GM21423 (cell line): ENCODE results near the gene GZMB.
A peak's percentile ranks its signal among the peaks of the same experiment; 100 is the strongest.
"Not testable (repeated sequence)": the region's sequence is repeated elsewhere in the genome, so short reads cannot be mapped to it uniquely, and the experiment has no call there.

Source experiments
- ATAC-seq: cut with Tn5 transposase; IDR thresholded peaks from one replicate; pipeline ENCODE4 v1.9.1; 2021; ENCODE audit warnings: mild to moderate bottlenecking, moderate library complexity; ENCODE audit not compliant: unreplicated experiment

GZMB gene

DNA sequence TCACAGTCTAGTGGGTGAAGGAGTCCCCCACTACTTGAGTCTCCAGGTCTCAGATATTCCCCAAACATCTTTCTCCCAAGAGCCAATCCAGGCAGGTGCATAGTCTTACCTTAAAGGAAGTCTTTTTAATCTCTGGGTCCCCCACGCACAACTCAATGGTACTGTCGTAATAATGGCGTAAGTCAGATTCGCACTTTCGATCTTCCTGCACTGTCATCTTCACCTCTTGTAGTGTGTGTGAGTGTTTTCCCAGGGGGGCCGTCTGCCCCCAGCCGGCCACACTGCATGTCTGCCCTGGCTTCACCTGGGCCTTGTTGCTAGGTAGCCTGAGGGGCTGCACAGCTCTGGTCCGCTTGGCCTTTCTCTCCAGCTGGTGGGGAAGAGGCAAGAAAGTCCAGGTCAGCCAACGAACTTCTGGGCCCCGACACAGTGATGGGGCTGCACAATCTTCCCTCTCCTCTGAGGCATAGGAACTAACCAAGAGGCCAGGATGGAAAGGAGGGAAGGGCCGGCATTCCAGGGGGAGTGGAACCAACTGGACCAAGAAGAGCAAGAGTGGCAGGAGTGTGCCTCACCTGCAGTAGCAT lies 2.1 kb downstream of the GZMB start:
- no peak for ATAC-seq

DNA sequence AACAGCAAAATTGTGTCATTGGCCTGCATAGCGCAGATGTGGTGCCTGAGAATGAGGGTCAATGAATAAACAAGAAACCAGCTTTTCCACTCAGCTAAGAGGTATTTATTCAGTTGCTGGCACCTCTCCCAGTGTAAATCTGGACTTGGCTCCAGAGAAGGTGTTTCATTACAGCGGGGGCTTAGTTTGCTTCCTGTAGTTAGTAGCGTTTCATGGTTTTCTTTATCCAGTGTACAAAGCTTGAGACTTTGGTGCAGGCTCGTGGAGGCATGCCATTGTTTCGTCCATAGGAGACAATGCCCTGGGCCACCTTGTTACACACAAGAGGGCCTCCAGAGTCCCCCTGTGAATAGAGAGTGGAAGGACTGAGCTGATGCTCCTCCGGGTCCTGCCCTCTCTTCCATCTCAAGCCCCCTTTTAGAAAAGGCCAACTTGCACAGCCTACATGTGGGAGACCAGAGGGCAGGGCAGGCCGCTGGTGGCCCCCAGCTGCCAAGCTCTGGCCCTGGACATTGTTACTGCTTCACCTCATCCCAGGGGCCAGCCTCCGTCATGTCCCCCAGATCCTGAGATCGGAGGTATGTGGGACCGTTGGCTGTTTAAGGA lies 3.0 kb downstream of the GZMB start:
- ATAC-seq = no peak

DNA sequence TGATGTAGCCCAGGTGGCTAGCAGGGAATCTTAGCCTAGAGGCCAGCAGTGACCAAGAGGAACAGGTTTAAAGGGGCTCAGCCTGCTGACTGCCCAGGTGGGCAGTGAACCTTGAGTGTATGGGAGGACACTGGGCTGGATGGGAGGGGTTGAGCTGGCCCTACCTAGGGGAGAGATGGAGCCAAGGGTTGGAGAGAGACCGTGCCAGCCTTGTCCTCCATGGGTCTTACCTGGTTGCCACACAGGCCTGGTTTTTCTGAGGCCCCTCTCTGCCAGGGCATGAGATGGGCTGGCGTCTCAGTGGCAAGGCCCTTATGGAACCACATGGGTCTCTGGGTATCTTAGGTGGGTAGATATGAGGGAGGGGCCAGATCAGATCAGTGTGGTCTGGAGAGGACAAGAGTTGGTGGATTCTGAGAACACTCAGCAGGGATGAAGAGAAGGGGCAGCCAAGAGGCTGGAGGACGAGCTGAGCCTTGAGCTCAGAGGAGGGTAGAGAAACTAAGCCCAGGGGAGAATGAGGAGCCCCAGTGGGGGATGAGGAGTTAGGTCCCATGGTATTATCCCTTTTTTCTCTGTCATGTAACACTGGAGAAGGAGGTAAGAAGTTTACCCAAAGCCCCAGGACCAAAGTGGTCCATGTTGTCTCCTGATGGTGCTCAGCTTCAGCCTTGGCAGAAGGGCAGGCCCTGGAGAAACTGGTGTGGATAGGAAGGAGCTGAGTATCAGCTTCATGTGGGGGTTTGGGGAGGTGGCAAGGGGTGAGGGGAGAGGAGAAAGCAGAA lies 3.7 kb downstream of the GZMB start:
- no peak for ATAC-seq

DNA sequence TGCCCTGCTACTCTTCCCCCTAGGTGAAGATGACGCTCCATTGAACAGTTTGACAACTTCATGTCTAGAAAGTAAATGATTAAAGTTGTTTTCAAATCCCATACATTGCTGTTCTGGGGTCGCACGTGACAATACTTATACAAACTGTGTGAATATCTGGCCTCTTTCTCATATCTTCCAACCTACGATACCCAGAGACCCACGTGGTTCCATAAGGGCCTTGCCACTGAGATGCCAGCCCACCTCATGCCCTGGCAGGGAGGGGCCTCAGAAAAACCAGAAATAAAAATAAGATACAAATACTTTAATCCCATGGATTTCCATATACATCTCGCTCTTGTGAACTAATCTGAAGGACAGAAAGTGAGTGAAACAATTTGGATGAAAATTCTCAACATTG lies 4.5 kb downstream of the GZMB start:
- no peak for ATAC-seq

DNA sequence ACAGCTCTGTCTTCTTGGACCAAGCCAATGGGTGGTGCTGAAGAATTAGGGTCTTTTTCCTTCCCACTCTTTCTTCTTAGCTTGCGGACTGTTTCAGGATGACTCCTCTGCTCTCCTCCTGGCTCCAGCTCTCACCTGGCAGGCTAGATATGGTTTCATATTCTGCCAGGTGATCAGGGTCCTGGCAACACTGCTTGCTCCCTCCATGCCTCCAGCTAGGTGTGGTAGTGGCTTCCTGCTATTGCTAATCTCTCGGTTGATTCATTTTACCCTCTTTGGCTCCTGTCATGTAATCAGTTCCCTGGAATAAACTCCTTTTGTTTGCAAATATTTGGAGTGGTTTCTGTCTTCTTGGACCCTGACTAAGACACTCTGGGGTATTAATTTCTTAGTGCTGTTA lies 20.2 kb downstream of the GZMB start:
- no peak for ATAC-seq

DNA sequence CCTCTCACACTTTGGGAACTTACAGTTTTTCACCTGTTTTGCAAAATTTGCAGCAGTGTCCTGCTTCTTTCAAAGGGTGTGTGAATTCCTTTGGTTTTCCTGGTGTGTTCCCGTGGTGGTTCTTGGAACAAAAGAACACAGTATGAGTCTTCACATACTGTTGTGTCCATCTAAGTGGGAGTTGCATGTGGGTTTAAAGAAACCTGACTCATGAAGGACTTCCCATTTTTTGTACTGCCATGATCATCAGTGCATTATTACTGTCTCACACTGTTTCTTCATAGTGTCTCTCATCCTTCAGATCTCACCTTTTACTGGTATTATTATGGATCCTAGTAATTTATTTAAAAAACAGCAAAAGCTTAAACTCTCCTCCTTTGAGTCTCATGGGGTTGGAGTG lies 20.7 kb downstream of the GZMB start:
- ATAC-seq = no peak

DNA sequence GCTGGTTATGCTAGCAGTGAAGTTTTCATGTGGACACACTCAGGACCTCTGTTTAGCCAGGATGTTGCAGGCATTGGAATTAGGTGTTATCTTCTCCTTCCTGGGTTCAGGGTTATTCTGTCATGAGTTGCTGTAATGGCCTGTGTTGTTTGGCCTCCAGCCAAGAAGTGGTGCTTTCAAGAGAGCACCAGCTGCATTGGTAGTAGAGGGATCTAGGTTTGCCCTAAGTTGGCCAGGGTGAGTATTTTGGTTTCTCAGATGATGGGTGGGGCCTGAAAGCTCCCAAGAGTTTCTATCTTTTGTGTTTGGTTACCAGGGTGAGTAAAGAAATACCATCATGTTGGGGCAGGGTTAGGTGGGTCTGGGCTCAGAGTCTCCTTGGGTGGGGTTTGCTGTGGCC lies 21.8 kb downstream of the GZMB start:
- ATAC-seq = no peak

DNA sequence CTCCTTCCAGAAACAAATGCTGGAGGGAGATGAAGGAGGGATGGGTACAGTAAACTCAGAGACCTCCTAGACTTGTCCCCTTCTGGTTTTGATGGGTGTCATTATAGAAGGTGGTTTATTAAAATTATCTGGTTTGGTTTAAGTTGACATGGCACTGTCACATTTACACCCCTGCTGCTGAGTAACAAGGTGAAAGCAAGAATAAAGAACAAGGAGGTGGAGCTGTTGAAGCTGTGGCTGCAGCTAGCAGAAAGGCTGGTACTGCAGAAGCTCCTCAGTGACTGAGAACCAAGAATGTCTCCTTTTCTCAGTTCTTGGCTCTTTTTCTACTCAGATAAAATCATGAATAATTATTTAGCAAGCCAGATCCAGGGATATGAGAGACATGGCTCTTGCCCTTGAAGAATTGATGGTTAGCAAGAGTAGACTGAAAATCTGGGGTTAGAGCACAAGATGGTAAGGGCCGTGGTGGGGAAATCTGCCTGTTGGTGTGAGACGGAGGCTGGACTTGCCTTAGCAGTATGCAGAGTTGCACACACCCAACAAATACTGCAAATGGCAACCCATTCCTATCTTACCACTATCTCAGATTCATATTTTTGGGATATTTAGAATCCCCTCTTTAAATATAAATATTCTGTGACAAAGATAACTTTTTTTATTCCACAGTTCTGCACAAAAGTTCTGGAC lies 24.2 kb downstream of the GZMB start, which contains the start of gene GZMH:
Gene GZMH (minus strand): TSS at position 31 of the 690 bp plus-strand sequence. CDS start 72 bp downstream, outside the sequence.
- no peak for ATAC-seq

DNA sequence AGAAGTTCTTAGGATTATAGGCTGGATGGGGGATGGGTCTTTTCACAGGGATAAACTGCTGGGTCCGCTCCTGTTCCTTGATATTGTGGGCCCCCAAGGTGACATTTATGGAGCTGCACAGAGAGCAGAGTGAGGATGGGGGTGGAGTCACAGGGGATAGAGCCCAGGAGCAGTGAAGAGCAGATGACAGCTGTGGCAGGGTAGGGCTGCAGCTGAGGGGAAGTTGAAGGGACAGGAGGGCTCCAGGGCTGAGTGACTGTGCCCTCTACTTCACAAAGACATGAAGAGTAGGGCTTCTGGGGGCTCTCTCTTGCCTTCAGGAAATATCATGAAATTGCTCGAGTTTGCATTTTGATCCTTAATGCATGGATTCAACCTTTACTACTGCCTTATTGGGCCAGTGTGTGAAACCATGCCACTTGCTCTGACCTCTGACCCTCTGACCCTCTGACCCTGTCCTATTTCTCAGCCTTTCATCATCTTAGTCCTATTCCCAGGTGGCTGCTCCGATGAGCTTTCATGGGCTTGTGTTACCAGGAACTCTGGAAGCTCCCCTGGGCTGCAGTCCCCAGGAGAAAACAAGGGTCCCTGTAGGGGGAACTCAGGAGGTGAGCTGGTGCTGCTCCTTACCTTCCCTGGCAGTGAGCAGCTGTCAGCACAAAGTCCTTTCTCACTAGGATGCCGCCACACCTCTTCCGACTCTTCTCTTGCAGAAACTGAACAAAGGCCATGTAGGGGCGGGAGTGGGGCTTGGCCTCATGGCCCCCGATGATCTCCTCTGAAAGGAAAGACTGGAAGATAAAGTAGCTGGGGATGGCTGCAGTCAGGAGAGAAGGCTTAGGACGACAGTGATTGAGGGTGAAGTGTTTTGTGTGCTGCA lies 26.1 kb downstream of the GZMB start:
- ATAC-seq = no peak

DNA sequence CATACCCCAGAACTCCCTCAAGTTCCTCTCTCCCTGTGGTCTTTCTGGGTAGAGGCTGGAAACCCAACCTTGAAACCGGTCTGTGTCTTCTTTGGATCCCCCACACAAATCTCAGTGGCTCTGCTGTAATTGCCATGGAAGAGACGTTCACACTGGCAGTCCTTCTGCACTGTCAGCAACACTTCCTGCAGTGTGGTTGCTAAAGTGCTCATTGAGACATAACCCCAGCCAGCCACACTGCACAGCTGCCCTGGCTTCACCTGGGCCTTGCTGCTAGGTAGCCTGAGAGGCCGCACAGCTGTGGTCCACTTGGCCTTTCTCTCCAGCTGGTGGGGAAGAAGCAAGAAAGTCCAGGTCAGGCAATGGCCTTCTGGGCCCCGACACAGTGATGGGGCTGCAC lies 26.9 kb downstream of the GZMB start:
- no peak for ATAC-seq

DNA sequence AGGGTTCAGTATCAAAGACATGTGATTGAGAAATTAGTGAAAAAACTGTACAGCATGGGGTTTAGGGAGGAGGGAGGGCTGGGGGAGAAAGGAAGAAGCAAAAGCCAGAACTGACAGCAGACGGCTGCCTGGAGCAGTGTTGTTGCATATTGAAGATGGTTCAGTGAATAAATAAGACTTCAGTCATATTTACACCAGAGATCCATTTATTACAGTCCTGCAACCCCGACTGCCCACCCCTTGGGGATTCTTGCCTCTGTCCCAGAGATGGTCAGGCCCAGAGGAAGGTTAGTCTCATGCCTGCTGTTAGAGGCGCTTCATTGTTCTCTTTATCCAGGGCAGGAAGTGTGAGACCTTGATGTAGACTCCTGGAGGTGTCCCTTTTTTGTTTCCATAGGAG lies 27.7 kb downstream of the GZMB start:
- no peak for ATAC-seq

DNA sequence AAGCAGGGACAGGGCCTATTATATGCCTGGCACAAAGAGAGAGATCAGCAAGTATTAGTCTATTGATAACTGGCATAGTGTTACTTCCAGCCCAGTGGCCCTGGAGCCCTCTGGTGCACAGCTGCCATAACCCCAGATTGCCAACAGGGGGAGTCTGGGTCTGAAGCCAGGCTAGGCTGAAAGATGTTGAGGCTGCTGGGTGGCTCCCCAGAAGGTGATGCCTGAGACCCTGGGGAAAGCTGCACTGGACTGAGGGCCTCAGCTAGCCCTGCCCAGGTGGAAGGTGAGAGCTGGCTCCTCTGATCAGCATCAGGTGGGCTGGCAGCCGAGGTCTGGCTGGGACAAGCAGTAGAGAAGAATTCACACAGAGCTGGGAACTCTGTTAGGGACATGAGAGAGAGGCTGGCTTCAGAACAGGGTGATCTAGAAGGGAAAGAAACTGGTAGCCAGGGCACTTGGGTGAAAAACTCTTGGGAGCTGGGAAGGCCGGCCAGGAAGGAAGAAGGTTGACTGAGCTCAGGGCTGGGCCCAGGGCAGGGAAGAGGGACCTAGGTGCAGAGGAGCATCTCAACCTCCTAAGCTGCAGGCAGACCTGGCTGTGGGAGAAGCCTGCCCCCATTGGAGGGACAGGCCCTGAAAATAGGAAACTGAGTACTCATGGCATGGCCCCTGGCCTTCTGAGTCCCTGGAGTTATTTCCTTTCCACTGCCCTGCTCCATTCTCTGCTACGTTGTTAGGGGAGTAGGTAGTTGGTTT lies 28.4 kb downstream of the GZMB start:
- ATAC-seq = peak; percentile 77

DNA sequence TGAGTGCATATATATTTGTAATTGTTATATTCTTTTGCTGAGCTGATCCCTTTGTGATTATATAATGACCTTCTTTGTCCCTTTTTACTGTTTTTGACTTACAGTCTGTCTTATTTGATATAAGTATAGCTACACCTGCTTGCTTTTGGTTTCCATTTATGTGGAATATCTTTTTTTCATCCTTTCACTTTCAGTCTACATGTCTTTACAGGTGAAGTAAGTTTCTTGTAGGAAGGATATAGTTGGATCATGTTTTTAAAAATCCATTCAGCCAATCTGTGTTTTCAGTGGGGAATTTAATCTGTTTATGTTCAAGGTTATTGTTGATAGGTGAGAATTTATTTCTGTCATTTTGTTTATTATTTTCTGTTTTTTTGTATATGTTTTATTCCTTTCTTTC lies 36.6 kb downstream of the GZMB start:
- no peak for ATAC-seq

DNA sequence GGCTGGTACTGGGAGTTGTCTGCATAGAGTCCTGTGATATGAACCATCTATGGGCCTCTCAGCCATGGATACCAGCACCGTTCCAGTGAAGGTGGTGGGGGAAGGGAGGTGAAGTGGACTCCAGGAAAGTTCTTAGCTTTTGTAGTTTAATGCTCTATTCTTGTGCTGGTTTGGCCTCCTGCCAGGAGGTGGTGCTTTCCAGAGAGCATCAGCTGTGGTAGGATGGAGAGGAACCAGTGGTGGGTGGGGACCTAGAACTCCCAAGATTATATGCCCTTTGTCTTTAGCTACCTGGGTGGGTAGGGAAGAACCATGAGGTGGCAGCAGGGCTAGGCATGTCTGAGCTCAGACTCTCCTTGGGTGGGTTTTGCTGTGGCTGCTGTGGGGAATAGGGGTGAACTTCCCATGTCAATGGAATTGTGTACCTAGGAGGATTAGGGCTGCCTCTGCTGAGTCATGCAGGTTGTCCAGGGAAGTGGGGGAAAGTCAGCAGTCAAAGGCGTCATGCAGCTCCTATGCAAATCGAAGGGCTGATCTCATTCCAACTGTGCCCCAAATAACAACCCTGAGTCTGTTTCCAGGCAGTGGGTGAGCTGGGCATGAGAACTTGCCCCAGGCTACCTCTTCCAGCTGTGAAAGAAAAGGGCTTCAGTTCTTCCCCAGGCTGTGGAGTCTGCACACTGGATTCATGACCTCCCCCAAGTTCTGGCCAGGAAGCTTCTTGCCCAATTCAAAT lies 38.7 kb downstream of the GZMB start:
- no peak for ATAC-seq

DNA sequence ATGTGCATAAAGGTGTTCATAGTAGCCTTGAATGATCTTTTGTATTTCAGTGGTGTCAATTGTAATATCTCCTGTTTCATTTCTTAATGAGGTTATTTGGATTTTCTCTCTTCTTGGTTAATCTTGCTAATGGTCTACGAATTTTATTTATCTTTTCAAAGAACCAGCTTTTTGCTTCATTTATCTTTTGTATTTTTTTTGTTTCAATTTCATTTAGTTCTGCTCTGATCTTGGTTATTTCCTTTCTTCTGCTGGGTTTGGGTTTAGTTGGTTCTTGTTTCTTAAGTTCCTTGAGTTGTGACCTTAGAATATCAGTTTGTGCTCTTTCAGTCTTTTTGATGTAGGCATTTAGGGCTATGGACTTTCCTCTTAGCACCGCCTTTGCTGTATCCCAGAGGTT lies 43.0 kb downstream of the GZMB start:
- ATAC-seq = not testable (repeated sequence)

DNA sequence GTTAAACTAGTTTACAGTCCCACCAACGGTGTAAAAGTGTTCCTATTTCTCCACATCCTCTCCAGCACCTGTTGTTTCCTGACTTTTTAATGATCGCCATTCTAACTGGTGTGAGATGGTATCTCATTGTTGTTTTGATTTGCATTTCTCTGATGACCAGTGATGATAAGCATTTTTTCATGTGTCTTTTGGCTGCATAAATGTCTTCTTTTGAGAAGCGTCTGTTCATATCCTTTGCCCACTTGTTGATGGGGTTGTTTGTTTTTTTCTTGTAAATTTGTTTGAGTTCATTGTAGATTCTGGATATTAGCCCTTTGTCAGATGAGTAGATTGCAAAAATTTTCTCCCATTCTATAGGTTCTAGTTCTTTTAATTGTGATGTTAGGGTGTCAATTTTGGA lies 49.6 kb downstream of the GZMB start:
- ATAC-seq = not testable (repeated sequence)
